ENCODE results near the gene BCORL1. TPM values are rescaled to one million over a fixed set of nuclear protein-coding genes. Genes with fewer than 3 reads are reported as not detected.
A peak's percentile ranks its signal among the peaks of the same experiment; 100 is the strongest.

Gene BCORL1, protein sequence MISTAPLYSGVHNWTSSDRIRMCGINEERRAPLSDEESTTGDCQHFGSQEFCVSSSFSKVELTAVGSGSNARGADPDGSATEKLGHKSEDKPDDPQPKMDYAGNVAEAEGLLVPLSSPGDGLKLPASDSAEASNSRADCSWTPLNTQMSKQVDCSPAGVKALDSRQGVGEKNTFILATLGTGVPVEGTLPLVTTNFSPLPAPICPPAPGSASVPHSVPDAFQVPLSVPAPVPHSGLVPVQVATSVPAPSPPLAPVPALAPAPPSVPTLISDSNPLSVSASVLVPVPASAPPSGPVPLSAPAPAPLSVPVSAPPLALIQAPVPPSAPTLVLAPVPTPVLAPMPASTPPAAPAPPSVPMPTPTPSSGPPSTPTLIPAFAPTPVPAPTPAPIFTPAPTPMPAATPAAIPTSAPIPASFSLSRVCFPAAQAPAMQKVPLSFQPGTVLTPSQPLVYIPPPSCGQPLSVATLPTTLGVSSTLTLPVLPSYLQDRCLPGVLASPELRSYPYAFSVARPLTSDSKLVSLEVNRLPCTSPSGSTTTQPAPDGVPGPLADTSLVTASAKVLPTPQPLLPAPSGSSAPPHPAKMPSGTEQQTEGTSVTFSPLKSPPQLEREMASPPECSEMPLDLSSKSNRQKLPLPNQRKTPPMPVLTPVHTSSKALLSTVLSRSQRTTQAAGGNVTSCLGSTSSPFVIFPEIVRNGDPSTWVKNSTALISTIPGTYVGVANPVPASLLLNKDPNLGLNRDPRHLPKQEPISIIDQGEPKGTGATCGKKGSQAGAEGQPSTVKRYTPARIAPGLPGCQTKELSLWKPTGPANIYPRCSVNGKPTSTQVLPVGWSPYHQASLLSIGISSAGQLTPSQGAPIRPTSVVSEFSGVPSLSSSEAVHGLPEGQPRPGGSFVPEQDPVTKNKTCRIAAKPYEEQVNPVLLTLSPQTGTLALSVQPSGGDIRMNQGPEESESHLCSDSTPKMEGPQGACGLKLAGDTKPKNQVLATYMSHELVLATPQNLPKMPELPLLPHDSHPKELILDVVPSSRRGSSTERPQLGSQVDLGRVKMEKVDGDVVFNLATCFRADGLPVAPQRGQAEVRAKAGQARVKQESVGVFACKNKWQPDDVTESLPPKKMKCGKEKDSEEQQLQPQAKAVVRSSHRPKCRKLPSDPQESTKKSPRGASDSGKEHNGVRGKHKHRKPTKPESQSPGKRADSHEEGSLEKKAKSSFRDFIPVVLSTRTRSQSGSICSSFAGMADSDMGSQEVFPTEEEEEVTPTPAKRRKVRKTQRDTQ (N-terminal part only)
- 6.6 TPM for total RNA-seq

DNA sequence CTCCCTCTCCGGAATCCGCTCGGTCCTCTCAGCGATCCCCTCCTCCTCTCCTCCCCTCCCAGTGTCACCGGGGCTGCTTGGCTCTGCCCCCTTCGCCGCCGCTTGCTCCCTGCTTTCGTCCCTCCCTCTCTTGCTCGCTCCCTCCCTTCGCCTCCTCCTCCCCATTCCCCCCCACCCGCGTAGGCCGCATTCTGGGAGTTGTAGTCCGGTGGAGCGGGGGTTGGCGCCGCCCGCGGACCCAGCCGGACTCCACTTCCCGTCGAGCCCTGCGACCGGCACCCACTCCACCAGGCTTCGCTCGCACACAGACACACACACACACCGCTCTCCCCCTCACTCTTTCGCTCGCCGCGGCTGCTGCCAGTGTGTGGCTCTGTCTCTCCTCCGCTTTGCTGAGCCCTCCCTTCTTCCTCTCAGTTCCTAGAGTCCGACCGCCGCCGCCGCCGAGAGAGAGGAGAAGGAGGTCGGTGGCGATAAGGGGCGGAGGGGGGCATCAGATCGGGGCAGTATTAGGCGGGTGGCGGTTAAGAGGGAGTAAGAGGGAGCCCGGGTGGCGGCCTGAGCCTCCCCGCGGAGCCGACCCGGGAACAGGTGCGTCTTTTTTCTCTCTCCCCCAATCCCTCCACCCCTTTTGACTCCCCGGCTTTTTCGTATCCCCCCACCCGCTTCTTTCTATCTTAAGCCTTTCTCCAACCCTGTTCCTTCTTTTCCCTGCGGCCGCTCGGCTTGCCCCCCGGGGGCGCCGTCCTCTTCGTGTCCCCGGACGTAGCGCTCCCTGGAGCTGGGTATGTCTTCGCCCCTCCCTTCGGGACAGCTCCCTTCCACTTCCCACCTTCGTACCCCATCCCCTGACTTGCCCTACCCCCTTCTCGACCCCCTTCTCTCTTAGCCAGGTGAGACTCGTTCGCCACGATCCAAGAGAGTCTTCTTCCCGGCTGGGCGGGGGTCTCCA, at the start of gene BCORL1:
BCORL1 (plus strand) TSS at position 336 of the 952 bp plus-strand sequence. CDS start 22,597 bp downstream, outside the sequence.
- DNase-seq, result peak; percentile 95

DNA sequence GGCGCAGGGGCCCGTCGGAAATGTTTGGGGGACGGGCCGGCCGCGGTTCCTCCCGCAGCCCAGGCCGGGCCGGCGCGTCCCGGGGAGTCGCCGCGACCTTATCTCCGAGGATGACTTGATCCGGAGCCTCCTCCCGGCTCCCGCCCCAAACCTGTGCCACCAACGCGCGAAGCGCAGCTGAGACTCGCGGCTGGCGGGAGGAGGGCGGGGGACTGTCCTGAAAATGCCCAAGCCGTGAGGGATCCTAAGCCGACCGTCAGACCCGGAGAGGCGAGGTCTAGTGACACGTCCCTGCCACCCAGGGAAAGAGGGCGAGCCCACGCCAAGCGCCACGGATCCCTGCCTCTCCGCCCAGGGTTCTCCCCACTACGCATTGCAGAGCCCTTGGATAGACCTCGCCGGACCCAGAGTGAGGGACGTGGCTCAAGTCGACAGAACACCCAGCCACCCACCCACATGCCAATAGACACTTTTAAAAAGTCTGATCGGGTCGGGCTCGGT, 49.6 kb upstream of the BCORL1 start:
- peak; percentile 30 for DNase-seq

DNA sequence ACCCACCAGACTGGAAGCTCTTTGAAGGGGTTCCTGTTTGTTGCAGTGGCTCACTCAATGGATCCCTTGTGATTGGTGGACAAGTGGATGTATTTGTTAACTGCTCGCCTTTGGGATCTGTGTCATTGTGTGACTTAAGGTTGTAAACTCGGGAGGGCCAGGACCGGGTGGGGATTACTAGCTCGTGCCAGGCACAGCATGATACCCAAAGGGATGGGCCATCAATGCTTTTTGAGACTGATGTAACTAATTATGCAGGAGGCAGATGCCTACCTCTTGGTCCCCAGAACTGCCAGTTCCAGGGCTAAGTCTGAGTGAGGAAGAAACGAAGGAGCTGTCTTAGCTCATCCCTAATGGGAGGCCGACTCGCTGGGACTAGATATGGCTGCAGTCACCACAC, 48.7 kb upstream of the BCORL1 start:
- DNase-seq, result no peak

DNA sequence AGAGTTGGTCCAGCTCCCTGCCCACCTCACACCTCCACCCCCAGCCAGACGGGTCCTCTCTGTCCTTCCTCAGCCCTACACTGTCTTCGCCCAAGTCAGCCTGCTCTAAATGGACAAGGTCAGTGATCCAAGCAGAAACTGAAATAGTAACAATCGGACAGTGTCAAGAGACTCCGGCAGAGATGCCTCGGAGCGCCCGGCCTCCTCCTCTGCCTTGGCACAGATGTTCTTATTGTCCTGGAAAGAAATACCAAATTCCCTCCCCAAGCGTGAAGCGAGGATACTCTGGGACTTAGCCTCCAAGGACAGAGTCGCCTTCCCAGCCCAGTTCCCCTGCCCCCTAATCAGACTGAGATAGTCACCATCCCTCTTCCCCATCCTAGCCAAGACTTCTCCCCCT, 48.0 kb upstream of the BCORL1 start:
- no peak for DNase-seq

DNA sequence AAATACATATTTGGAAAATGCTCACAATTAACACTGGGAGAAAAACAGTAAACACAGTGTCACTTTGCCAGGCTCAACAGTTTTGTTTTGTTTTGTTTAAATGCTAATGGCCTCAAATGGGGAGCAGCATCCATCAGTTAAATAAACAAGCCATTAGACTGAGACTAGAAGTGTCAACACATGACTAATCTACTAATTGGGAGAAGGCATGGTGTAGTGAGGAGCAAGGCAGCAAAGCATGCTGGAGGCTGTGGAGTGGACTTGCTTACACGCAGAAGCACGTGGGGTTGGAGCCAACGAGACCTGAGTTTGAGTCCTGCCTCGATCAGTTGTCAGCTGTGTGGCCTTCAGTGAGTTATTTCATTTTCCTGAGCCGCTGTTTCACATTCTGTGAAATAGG, 47.5 kb upstream of the BCORL1 start:
- no peak for DNase-seq

DNA sequence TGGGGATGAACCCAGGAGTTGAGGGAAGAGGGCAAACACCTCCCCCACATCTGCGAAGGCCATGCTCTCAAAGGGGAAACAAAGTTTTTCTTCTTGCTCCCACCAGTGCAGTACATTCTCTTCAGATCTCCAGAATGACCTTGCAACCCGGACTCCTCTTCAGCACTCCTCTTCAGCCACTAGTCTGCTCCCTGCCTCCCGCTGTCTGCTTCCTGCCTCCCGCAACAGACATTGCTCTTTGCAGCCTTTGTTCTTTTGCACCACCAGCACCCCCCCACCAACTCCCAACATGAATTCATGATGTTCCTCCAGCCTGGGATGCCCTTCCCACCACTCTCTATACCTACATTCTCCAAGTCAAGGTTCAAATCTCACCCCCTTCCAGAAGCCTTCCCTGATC, 44.4 kb upstream of the BCORL1 start:
- no peak for DNase-seq

DNA sequence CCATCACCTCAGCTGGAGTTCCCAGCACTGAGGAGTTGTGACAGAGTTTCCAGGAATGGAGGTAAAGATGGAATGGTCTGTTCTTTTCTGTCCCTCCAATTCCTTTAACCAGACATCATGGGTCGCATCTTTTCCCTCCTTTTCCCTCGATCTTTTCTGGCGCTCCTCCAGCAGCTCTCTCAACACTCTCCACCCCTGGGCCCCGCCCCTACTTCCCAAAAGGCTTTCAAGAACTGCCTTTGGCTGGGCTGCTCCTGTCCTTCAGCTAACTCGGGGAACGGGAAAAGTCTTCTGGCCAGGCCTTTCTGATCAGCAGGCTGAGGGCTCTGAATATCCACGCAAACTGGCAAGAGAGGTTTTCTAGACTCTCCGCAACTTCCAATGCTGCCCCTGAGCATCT, 42.4 kb upstream of the BCORL1 start:
- DNase-seq, result no peak

DNA sequence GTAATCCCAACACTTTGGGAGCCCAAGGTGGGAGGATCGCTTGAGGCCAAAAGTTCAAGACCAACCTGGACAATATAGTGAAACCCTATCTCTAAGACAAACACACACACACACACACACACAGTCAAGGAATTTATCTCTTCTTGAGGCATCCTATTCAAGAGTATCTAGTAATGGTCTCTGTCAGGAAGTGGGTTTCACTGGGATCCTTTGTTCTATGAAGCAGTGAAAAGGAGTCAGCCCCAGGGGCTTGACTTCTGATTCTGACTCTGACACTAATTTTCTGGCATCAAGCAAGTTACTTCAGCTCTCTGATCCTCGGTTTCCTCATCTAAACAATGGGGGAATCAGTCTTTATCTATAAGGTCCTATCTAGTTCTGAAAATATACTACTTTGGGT, 41.7 kb upstream of the BCORL1 start:
- no peak for DNase-seq

DNA sequence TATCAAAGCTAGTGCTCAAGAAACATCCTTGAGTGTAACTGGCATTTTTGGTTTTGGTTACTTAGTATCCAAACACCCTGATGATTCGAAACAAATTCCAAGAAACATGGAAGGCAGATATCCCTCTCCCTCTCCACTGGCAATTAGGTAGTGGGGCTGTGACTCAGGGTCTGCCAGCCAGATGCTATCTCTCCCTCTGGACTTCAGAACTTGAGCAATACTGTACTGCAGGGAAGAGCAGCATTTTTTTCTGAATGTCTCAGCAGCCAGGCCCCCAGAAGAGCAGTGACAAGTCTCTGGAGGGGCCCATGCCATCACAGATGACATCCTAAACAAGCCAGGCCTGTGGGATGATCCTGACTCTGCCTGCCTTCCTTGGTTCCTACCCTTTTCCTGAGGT, 37.3 kb upstream of the BCORL1 start:
- DNase-seq, result no peak

DNA sequence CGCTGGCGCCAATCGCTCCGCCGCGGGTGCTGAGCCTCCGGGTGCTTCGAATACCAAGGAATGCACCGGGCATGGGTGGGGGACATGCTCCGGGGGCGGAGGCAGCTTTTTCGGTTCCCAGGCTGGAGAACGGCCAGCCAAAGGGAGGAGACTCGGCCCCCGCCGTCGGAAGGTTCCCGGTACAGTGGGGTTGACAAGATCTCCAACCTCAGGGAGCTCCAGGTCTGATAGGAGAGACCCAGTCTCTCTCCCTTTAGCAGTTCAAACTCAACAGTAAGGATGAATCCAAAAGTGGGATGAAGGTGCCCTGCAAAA, 29.1 kb upstream of the BCORL1 start:
- no peak for DNase-seq

DNA sequence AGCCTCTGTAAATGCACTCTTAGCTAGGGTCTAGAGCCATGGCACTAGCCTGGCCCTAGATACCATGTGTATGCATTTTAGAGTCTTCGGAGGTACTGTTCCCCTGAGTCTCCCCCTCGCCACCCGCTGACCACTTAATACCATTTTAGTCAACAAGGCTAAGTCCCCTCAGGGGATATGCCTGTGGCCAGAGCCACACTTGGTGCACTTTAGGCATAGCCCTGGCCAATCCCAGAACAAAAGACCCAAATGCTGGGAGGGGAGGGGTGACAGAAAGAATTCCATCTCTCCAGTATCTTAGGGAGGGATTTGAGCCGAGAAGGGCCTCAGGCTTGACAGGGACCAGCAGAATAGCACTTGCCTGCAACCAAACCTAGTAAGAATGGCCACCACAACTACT, 28.6 kb upstream of the BCORL1 start:
- DNase-seq, result no peak

DNA sequence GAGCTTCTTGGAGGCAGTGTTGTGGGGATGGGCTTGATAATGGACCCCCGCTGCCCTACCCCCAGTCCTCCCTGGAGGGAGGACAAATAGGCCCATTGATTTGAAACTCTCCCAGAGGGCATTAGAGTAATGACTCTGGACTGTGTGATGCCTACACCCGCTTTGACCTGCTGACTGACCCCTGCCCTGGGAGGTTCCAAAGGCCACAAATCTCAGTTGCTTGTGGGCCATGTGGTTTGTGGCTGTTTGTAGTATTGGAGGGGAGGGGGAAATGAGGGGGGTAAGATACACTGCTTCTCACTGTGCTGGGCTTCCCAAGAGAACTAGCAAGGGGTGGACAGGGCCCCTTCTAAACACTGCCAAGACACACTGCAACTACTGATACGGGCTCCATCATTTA, 27.6 kb upstream of the BCORL1 start:
- no peak for DNase-seq

DNA sequence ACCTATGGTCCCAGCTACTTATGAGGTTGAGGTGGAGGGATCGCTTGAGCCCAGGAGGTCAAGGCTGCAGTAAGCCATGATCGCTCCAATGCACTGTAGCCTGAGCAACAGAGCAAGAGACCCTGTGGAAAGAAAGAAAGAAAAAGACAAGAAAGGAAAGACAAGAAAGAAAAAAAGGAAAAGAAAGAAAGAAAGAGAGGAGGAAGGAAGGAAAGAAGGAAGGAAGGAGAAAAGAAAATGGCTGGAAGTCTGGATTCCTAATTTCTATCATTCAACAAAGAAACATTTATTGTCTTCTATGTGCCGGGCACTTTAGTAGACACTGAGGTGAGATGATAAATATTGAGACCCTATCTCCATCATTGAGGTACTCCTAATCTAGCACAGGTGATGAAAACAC, 26.8 kb upstream of the BCORL1 start:
- no peak for DNase-seq

DNA sequence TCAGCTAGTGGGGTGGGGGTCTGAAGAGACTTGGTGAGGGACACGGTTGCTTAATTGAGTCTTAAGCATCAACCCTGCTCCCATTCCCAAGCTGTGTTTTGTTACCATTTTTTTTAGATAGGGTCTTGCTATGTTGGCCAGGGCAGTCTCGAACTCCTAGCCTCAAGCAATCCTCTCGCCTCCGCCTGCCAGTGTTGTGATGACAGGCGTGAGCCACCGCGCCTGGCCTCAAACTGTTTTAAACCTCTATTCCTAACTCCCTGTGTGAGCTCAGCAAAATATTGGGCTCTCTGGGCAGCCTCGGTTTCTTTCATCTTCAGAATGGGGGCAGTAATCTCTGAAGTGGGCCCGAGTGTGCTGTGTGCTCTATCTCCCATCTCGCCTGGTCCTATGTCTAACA, 26.3 kb upstream of the BCORL1 start:
- no peak for DNase-seq

DNA sequence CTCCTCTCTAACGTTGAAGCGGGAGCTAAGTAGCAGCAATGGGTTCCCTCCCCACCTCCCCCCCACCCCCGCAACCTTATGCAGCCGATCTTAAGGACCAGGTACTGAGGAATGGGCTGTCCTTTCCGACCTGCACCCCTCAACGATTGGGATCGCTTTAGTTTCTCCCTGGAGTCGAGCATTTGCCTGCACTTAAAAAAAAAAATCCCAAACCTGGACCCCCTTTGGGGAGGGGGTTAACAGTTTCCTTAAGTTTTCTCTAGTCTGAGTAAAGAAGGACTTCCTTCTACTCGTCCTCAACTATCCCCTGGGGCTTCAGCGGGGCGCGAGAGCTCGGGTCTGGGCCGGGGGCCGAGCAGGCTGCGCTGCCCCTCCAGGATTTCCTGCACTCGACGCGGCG, 25.7 kb upstream of the BCORL1 start:
- DNase-seq, result no peak

DNA sequence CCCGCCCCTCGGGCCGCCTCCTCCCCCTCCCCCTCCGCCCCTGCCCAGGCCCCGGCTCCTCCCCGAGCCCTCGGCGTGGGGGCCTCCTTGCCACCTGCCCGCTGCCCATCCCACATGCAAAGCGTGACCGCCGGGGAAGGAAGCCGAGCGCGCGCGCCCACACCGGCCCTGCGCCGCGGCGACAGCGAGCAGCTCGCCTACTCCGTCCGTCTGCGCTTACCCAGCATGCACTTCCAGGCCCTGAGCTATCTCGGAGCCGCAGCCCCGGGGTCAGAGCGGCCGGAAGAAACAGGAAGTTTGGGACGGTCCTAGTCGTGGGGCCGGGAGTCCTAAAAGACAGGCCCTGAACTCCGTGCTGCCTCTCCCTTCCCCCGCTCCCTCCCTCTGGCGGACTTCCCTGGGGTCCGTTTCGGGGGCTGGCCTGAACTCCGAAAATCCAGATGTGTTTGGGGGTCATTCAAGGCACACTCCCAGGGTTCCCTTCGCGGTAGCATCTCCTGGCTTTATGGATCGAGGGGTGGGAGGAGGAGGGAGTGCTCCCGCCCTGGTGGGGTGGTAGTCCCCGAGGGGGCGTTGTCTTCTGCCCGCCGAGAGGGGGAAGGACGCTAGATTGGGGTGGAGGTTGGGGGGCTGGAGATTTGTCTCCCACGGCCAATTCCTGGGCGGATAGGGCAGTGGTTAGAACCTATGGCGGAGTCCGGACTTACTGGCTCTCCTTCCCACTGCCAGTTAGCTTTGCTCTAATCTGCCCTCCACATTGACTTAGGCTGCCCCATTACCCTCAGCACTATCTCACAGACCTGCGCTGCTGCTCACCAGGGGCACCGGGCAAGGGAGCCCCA, 25.0 kb upstream of the BCORL1 start:
- peak; percentile 72 for DNase-seq

DNA sequence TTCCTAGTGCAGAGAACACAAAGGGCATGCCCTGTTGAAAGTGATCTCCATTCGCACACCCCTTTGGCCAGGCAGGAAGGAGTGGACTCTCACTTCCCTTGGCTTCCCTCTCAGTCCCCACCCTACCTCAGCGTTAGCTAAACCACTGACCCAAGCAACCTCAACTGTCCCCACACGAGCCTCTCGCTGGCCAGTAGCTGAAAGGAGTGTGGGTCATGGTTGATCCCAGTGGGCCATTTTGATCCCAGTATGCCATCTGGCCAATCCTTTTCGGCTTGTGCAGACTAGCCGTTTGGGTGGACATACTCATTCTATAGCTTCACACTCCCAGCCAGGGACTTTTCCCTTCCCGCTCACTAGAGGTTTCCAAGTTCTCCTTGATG, 24.4 kb upstream of the BCORL1 start:
- DNase-seq, result no peak

DNA sequence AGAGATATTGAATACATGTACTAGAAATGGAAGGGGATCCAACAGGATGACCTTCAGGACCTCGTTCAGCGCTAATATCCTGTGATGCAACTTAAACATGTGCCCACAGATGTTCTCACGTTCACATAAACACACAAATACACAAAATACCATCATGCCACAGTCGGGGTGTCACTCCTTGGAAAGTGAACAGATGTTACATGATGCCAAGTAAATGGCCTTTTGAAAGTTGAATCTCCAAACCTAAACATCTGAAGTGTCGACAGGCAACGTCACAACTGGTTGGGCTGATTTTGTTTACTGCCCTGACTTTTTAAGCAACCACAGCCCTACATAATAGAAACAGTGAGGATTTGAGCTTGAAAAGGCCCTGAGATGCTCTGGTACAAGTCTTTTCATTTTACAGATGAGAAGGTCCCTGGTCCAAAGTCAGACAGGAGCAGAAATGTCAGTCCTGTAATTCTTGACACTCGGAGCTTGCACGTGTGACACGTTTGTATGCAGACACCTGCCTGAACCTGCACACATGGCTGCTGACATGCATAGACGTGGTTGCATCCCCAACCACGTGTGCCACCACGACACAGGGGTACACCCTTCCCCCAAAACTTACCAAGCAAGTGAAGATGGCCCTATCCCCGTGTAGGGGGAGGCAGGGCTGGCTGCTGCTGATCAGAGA, 23.5 kb upstream of the BCORL1 start:
- no peak for DNase-seq

DNA sequence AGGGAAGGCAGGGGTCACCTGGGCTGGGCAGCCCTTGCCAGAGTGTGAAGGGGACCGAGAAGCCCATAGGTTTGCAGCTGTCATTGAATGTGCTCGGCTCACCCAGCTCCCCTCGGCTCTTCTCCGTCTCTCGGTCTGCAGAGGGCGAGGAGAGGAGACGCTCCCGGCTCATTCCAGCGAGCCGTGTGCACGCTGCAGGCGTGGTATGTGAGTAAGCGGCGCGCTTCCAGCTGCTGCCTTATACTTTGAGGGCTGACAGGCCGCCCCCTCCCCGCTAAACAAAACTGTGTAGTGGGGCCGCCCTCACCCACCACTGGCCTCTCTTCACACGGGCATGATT, 23.0 kb upstream of the BCORL1 start:
- DNase-seq, result peak; percentile 66

Data from tongue (tissue), 2 donors.